Embryonic facial prominence (tissue), 1 donor: ENCODE measurements around the gene UGT8.

Source experiments
- DNase-seq: peaks from one replicate; pipeline ENCODE4 v3.0.0-alpha.2; 2016; ENCODE audit errors: extremely low spot score

UGT8 gene

GRCh38 chr4:114690571-114690970 is 92.0 kb downstream of the UGT8 start:
- no peak for DNase-seq

DNA sequence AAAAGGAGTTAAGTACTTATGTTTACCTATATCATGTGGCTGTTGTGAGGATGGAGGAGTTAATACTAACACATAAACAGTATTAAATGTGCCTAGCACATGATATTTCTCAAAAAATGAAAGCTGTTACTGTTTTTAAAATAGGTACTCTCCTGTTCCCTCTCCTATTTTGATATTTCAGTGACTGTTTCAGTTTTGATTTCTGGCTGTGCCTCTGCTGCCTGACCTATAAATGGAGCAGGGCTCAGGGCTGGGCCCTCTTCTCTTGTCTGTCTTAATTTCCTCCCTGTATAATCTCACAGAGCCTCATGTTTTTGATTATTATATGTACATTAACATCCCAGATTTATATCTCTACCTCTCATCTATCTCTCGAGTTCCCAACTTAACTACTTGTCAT is 93.3 kb downstream of the UGT8 start:
- DNase-seq, result no peak

DNA sequence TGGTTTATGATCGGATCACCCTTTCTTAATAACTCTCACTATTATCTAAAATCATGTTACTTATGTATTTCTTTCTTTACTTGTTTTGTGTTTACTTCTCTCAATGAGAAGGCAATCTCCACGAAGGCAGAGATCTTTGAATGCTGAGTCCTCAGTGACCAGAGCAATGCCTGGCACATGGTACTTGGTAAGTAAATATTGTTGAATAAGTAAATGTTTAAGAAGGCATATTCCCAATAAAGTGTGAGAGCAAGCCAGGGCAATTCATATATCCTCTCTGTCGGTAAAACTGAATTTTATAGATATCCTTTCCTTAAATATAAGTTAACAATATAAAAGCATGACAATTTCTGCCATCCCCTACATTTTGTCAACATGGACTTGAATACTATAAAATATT is 94.4 kb downstream of the UGT8 start:
- DNase-seq, result no peak

DNA sequence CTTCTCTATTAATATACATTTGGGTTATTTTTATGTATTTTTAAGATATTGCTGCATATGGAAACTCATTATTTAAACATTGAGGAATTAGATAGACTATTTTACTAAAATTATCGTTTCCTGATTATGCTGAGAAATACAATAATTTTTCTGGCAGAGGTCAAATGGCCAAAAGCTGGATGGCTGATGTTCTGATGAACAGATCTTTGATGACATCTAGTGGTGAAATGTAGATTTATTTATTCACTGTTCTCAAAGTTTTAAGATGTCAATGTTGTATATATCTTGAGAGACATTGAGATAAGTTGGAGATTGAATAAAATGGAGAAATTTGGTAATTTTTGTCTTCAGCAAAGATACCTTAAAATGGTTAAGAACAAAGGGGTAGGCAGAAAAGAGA is 96.2 kb downstream of the UGT8 start:
- DNase-seq, result peak; percentile 36

DNA sequence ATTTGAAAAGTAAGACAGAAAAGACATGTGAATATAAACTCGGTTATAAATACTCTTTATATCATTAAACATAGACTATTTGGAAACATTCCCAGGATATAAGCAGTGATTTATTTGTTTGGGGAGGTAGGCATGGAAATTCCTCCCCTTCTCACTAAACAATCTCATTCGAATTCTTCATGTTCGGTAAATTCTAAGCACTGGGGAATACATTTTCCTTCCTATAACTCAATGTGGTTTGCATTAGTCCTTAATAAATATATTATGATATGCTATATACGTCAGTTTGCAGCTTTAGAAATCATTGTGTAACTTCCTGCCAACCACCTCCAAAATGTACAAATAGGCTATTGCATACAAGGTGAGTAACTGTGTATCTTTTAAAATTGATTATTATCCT is 99.6 kb downstream of the UGT8 start:
- peak; percentile 38 for DNase-seq

GRCh38 chr4:114701491-114701890 is 102.9 kb downstream of the UGT8 start:
- DNase-seq, result no peak

DNA sequence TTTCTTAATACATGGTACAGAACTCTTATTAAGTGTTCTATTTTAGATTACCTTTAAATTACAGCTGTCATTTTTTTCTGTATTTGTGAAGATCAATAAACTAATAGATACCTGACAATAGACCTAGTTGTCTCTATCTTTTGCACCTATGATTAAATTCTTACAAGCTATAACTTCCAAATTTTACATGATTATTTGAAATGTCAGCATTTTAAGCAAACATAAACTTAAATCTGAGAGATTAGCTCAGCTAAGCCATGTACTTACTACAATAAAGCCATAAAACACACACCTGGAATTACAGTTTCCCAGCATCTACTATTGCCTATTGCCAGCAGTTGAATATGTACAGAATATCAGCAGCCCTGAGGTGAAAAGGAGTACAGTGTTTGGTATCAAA is 118.8 kb downstream of the UGT8 start:
- DNase-seq, result no peak

DNA sequence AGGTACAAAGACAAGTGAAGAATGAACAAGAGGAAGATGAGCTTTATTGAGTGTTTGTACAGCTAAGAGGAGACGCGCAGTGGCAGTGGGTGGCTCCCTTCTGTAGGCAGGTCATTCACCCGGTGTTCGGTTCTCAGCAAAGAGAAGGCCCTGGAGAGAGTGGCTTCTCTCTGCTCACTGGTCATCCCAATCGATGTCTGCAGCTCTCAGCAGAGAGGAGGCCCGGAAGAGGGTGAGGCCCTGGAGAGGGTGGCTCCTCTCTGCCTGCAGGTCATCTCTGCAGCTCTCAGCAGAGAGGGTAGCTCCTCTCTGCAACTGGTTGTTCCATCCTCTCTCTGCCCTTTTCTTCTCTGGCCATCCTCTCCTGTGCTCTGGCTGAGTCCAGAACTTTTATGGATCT is 126.5 kb downstream of the UGT8 start:
- DNase-seq, result no peak

DNA sequence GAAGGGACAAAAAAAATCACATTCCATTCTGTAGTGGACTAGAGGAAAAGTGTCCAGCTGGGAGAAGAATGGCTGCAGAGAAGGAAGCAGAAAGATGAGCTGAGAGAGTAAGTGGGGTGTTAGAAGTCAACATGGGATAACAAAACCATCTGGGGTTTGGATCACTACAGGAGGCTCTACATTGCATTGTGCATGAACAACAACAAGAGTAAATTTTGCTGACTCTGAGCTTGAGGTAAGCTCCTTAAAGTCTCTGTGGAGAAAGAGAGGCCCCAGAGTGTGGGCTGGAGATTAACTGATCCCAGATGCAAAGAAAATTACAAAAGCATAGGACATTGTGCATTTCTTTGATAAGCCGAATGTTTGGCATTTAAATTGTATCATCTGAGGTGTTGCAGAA is 128.9 kb downstream of the UGT8 start:
- DNase-seq, result no peak
